SU-DHL-6 (cell line): ENCODE results near the gene IL6ST.

Source experiments
- EZH2phosphoT487 ChIP-seq: fragments of 200-600 bp; sonication (generic), shearing (Covaris generic); conservative IDR thresholded peaks from 2 replicates; pipeline ENCODE4 v1.6.1; 2018; ENCODE audit warnings: mild to moderate bottlenecking, antibody characterized with exemption, low read length, moderate library complexity, mixed read lengths
- TF ChIP-seq, protein P1 (sequence below): fragments of 200-600 bp; sonication (generic); IDR thresholded peaks from one replicate; pipeline ENCODE4 v1.5.1; 2017; ENCODE audit warnings: antibody characterized with exemption, mild to moderate bottlenecking, low read length, moderate library complexity; ENCODE audit not compliant: insufficient read depth, poor library complexity, severe bottlenecking

DNA sequence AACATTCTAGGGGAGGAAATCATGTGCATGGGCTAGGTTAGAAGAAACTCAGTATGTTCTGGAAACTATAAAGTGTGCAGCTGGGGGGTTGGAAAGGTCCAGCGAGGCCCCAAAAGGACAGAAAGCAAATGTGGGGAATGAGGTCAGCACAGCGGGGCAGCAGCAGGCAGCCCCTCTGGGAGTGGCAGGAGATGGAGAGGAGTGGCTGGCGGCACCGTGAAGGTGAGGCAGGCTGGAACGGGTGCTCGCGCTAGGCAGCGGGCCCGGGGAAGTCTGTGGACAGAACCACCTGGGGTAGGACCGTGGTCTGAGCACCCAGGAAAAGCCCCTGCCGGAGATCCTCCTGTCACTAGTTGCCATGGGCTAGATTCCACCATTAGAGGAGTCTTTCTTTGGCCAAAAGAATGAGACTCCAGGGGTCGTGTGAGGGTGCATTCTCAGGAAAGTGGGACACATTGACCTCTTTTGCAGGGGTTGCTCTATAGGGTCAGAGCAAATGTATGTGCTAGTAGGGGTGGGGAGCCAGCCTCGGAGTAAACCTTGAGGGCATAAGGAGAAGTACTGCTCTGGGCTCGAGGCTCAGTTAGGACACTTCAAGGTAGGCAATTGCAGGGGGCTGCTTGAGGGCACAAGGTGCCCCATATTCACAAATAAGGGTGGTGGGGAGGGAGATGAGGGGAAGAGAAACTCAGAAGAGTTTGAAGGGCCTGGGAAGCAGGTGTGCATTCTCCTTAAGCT lies 61.2 kb downstream of the IL6ST start:
- TF ChIP-seq, protein P1, sequence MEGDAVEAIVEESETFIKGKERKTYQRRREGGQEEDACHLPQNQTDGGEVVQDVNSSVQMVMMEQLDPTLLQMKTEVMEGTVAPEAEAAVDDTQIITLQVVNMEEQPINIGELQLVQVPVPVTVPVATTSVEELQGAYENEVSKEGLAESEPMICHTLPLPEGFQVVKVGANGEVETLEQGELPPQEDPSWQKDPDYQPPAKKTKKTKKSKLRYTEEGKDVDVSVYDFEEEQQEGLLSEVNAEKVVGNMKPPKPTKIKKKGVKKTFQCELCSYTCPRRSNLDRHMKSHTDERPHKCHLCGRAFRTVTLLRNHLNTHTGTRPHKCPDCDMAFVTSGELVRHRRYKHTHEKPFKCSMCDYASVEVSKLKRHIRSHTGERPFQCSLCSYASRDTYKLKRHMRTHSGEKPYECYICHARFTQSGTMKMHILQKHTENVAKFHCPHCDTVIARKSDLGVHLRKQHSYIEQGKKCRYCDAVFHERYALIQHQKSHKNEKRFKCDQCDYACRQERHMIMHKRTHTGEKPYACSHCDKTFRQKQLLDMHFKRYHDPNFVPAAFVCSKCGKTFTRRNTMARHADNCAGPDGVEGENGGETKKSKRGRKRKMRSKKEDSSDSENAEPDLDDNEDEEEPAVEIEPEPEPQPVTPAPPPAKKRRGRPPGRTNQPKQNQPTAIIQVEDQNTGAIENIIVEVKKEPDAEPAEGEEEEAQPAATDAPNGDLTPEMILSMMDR, result no peak
- no peak for TF ChIP-seq EZH2phosphoT487
